GM12891 (cell line): ENCODE data around the gene MORC1.

Experiments used
- POLR2A ChIP-seq: IDR thresholded peaks from 2 replicates; pipeline ENCODE4 v1.6.1; 2011; ENCODE audit warnings: low read depth, low read length, control low read depth
- POLR2AphosphoS5 ChIP-seq: IDR thresholded peaks from 2 replicates; pipeline ENCODE4 v1.6.1; 2011; ENCODE audit warnings: low read depth, low read length, control low read depth
- TAF1 ChIP-seq: IDR thresholded peaks from 2 replicates; pipeline ENCODE4 v1.6.1; 2011; ENCODE audit warnings: low read depth, low read length, control low read depth

DNA sequence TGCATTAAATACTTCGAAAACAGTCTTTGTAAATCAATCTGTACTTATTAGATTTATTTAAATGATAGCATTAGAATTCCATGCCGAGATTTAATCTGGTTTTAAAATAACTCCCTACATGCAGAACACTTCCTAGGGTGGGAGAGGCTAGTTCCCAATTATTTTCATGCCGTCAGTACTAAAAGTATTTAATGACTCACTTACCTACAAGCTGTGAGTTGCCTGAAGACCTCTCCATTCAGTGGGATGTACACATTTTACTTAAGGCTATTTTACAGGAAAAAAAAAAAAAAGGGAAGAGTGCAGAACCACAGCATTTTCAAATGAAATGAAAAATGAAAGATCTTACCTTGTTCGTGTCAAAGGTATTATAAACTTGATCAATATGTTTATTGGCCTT is 164.7 kb downstream of the MORC1 start:
- TF ChIP-seq POLR2A (no peak), TAF1 (no peak), POLR2AphosphoS5 (no peak)
